ENCODE results near the gene KAT2A.

The KAT2A gene

DNA sequence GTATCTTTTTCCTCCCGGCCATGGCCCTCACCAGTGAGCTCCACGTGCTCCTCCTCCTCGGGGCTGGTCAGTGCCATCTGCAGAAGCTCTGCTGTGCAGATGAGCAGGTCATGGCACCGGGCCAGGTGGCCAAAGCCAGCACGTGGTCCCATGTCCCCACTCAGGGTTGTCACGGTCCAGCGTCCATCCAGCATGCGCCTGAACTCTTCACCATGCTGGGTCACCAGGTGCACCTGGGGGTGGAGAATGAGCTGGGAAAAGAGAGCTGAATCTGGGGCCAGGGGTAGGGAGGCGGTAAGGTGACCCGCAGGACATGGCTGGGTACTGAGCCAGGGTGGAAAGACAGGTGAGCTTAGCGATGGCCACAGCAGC, 9.9 kb downstream of the KAT2A start:
- TF ChIP-seq, protein P1, sequence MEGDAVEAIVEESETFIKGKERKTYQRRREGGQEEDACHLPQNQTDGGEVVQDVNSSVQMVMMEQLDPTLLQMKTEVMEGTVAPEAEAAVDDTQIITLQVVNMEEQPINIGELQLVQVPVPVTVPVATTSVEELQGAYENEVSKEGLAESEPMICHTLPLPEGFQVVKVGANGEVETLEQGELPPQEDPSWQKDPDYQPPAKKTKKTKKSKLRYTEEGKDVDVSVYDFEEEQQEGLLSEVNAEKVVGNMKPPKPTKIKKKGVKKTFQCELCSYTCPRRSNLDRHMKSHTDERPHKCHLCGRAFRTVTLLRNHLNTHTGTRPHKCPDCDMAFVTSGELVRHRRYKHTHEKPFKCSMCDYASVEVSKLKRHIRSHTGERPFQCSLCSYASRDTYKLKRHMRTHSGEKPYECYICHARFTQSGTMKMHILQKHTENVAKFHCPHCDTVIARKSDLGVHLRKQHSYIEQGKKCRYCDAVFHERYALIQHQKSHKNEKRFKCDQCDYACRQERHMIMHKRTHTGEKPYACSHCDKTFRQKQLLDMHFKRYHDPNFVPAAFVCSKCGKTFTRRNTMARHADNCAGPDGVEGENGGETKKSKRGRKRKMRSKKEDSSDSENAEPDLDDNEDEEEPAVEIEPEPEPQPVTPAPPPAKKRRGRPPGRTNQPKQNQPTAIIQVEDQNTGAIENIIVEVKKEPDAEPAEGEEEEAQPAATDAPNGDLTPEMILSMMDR (IDR thresholded peaks at IDR 0.05; ENCODE audit: insufficient read depth, low read length, poor library complexity, severe bottlenecking): no peak
- Histone ChIP-seq H3K27me3 (replicated peaks; ENCODE audit: control insufficient read depth, insufficient read depth, low read length) (no peaks in the 10 kb centered on the region), H3K36me3 (ENCODE audit: control insufficient read depth, insufficient read depth, low read length) (peaks cover 4% of the 10 kb centered on the region), H3K4me3 (replicated peaks; ENCODE audit: low read depth, low read length) (no peak overlapping the region; the same call in 1 of the 2 replicates)
- no peak for DNase-seq (ENCODE audit: extremely low read depth, insufficient read length)

DNA sequence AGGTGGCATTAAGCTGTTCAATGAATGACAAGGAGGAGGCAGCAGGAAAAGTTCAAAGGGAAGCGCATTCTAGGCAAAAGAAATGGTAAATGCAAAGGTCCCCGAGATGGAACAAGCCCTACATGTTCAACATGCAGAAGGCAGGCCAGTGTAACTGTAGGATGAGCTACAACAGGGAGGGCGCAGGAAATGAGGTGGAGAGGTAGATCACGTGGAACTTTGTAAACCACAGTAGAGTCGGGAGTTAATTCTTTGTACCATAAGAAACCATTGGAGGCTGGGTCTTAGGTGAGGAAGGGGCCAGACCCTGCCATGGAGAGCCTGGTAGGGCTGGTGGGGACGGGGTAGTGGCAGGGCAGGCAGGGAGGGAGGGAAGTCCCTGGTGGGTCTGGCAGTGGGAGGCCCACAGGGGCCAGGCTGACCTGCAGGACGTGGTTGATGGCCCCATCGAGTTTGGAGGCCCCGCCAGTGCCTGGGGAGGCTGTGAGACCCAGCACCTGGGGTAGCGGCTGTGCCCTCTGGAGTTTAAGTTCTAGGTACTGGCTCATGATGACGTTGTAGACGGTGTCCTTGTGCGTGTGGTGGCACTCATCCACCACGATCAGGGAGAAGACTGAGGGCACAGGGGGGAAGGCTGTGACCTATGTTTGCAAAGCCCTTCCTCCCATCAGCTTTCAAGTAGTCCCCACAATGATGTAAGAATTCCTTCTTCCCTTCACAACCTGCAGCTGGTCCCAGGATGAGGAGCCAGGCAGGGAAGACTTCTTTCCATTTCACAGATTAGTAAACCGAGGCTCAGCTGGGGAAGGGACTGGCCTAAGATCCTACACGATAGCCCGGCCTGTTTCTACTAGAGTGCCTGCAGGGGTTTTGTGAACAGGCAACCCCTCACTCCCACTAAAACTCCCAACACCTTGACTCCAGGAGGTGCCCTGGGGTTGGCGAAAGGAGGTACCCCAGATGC, 10.6 kb downstream of the KAT2A start:
- DNase-seq (ENCODE audit: extremely low read depth, insufficient read length): no peak
- no peak overlapping the region for H3K4me3 ChIP-seq (replicated peaks; ENCODE audit: low read depth, low read length)
- TF ChIP-seq, protein P1 (IDR thresholded peaks at IDR 0.05; ENCODE audit: insufficient read depth, low read length, poor library complexity, severe bottlenecking): no peak
- no peaks in the 10 kb centered on the region for H3K27me3 ChIP-seq (replicated peaks; ENCODE audit: control insufficient read depth, insufficient read depth, low read length)
- peaks cover 6% of the 10 kb centered on the region for H3K36me3 ChIP-seq (ENCODE audit: control insufficient read depth, insufficient read depth, low read length)

DNA sequence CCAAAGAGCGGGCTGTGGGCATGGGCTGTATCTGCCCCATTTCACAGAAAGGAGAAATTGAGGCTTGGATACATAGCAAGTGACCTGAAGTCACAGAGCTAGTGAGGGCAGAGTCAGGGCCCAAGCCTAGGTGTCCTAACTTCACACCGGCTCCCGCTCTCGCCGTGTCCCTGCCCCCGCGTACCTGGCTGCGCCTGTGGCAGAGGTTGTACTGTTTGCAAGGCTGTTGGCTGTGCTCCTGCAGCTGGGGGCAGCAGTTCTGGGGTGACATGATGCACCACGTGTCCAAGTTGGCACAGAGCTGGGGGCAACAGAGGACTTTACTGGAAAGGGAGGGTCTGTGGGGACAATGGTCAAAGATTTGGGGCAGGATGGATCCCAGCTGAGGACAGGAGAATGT, 12.1 kb downstream of the KAT2A start:
- H3K27me3 ChIP-seq (replicated peaks; ENCODE audit: control insufficient read depth, insufficient read depth, low read length): no peaks in the 10 kb centered on the region
- H3K4me3 ChIP-seq (replicated peaks; ENCODE audit: low read depth, low read length): no peak overlapping the region
- TF ChIP-seq, protein P1 (IDR thresholded peaks at IDR 0.05; ENCODE audit: insufficient read depth, low read length, poor library complexity, severe bottlenecking): no peak
- H3K36me3 ChIP-seq (ENCODE audit: control insufficient read depth, insufficient read depth, low read length): peaks cover 4% of the 10 kb centered on the region
- no peak for DNase-seq (ENCODE audit: extremely low read depth, insufficient read length)

DNA sequence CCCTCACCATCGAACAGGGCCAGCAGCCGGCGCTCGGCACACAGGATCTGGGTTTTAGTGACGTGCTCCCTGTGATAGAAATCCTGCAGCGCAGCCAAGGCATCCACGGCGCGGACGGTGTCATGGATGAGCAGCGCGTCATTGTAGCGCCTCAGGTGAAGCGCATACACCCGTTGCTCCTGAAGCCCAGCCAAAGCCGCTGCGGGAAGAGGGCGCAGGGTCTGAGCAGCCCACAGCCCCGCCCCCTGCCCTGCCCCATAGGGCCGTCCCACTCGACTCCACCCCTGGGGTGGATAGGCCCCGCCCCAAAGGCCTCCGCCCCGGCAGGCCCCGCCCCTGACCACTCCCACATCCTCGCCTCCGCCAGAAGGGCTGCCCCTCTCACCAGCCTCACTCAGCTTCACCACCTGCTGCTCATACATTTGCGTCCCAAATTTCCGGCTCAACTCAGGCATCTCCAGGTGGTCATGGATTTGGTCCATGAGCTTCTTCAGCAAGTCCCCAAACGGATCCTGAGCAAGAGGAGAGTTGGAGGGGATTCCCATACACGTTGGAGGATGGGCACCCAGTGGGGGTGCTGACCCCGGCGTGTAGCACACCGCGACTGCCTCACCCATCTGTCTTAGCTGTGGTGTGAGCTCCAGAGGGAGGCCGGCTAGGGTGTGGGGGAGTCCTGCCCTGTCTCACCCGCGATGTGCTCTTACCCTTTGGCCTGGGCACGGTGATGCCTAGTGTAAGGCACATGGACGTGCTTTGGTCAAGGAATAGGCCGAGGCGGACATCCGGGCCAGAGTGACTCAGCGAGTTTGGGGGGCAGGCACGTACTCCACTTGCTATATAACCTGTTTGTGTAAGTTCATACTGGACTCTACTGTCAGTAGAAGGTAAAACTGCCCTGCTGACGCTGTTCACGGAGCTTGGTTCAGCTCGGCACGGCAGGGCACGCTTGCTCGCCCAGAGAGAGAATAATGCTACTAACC, 13.3 kb downstream of the KAT2A start:
- TF ChIP-seq, protein P1 (IDR thresholded peaks at IDR 0.05; ENCODE audit: insufficient read depth, low read length, poor library complexity, severe bottlenecking): no peak
- Histone ChIP-seq H3K27me3 (replicated peaks; ENCODE audit: control insufficient read depth, insufficient read depth, low read length) (no peaks in the 10 kb centered on the region), H3K4me3 (replicated peaks; ENCODE audit: low read depth, low read length) (peak overlapping the region; percentile 49), H3K36me3 (ENCODE audit: control insufficient read depth, insufficient read depth, low read length) (peaks cover 4% of the 10 kb centered on the region)
- DNase-seq (ENCODE audit: extremely low read depth, insufficient read length): peak; percentile 86

DNA sequence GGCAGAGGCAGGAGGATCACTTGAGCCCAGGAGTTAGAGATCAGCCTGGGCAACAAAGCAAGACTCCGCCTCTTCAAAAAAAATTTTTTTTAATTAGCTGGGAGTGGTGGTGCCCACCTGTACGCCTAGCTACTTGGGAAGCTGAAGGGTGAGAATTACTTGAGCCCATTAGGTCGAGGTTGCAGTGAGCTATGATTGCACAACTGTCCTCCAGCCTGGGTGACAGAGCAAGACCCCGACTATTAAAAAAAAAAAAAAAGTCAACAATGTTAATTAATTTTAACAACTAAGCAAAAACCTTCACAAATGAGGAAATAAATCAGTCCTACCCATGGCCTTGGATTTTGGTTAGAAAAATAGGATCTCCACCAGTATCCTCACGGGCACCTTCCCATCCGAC, 14.0 kb downstream of the KAT2A start:
- TF ChIP-seq, protein P1 (IDR thresholded peaks at IDR 0.05; ENCODE audit: insufficient read depth, low read length, poor library complexity, severe bottlenecking): no peak
- no peak for DNase-seq (ENCODE audit: extremely low read depth, insufficient read length)
- Histone ChIP-seq H3K4me3 (replicated peaks; ENCODE audit: low read depth, low read length) (no peak overlapping the region; the same call in 1 of the 2 replicates), H3K36me3 (ENCODE audit: control insufficient read depth, insufficient read depth, low read length) (peaks cover 4% of the 10 kb centered on the region), H3K27me3 (replicated peaks; ENCODE audit: control insufficient read depth, insufficient read depth, low read length) (no peaks in the 10 kb centered on the region)

Data from GM06990 (cell line).